Fibroblast of lung (primary cell): ENCODE measurements around the gene NFYC. TPM values are rescaled to one million over a fixed set of nuclear protein-coding genes. Genes with fewer than 3 reads are reported as not detected.

Experiments
- DNase-seq, 2 donors: peaks; one replicate each; pipeline versions ENCODE4 v3.0.0 to v3.0.0-alpha.2; 2010; ENCODE audit warnings: low read depth in 2 of 2
- H2AFZ ChIP-seq: 2 replicates; pipeline ENCODE4 v1.5.1; 2012; ENCODE audit warnings: low read length, control low read depth, inconsistent platforms
- H3K27ac ChIP-seq: 2 replicates; pipeline ENCODE4 v1.5.1; 2011; ENCODE audit warnings: low read length, control low read depth; ENCODE audit not compliant: insufficient read depth
- H3K27me3 ChIP-seq: 2 replicates; pipeline ENCODE4 v1.5.1; 2011; ENCODE audit warnings: mild to moderate bottlenecking, low read length; ENCODE audit not compliant: control insufficient read depth, insufficient read depth
- H3K36me3 ChIP-seq: 2 replicates; pipeline ENCODE4 v1.5.1; 2011; ENCODE audit warnings: low read length; ENCODE audit not compliant: control insufficient read depth, insufficient read depth
- H3K4me1 ChIP-seq: 2 replicates; pipeline ENCODE4 v1.5.1; 2011; ENCODE audit warnings: low read length; ENCODE audit not compliant: control insufficient read depth, insufficient read depth; ENCODE audit errors: extremely low read depth
- H3K4me2 ChIP-seq: 2 replicates; pipeline ENCODE4 v1.5.1; 2011; ENCODE audit warnings: low read length, control low read depth; ENCODE audit not compliant: insufficient read depth; ENCODE audit errors: extremely low read depth
- H3K4me3 ChIP-seq, 4 experiments: fragments of 200-600 bp in 1 of 4; sonication (generic) in 1 of 4; replicated peaks in 1 of 4; 2 replicates each; pipeline ENCODE4 v1.5.1; 2011 to 2016; ENCODE audit warnings: low read length in 4 of 4, low read depth in 3 of 4, mild to moderate bottlenecking in 3 of 4, control low read depth in 2 of 4, inconsistent platforms in 1 of 4, mixed read lengths in 1 of 4; ENCODE audit not compliant: insufficient read depth in 1 of 4; ENCODE audit errors: control extremely low read depth in 1 of 4
- H3K79me2 ChIP-seq: 2 replicates; pipeline ENCODE4 v1.5.1; 2012; ENCODE audit warnings: mild to moderate bottlenecking, low read length, inconsistent platforms; ENCODE audit not compliant: control insufficient read depth, insufficient read depth
- H3K9ac ChIP-seq: 2 replicates; pipeline ENCODE4 v1.5.1; 2011; ENCODE audit warnings: mild to moderate bottlenecking, low read length, control low read depth; ENCODE audit not compliant: insufficient read depth
- H3K9me3 ChIP-seq: 2 replicates; pipeline ENCODE4 v1.5.1; 2012; ENCODE audit warnings: low read depth, low read length; ENCODE audit not compliant: control insufficient read depth, insufficient read depth
- H4K20me1 ChIP-seq: 2 replicates; pipeline ENCODE4 v1.5.1; 2011; ENCODE audit warnings: low read length; ENCODE audit not compliant: control insufficient read depth, insufficient read depth; ENCODE audit errors: extremely low read depth
- EZH2 ChIP-seq: IDR thresholded peaks from 2 replicates; pipeline ENCODE4 v1.5.1; 2012; ENCODE audit warnings: low read length, control low read depth, mild to moderate bottlenecking; ENCODE audit errors: missing control alignments
- polyA plus RNA-seq, 2 donors: library from polyadenylated mRNA; depleted of rRNA in 1 of 2; stranded (reverse) in 1 of 2; unstranded in 1 of 2; fragments of >200 nt; gene quantifications; 2 replicates each; pipeline ENCODE4 v1.2.1, GENCODE V29; 2011 to 2012; ENCODE audit warnings: missing spikeins in 1 of 2
- total RNA-seq: library from RNA; depleted of rRNA; stranded (reverse); fragments of >200 nt; gene quantifications from 2 replicates; pipeline ENCODE4 v1.2.1, GENCODE V29; 2014
- TF ChIP-seq, protein P1 (sequence below), 2 donors: IDR thresholded peaks in 1 of 2; conservative IDR thresholded peaks in 1 of 2; 1 replicate in 1 of 2; 2 replicates in 1 of 2; pipeline ENCODE4 v1.5.1; 2011 to 2012; ENCODE audit warnings: low read length in 2 of 2, control low read depth in 1 of 2, inconsistent platforms in 1 of 2, low read depth in 1 of 2, mild to moderate bottlenecking in 1 of 2

NFYC gene
- total and polyA plus RNA-seq, 2 donors (not counting 1 experiment from before 2014, with no cell fraction given): 23.8 to 31.0 TPM

GRCh38 chr1:40793617-40794016, 102.1 kb downstream of the NFYC start:
- DNase-seq: no peak
- no peaks in the 10 kb centered on the region for H3K36me3 ChIP-seq
- no peak overlapping the region for H2AFZ ChIP-seq
- no peak overlapping the region for H3K4me2 ChIP-seq
- H3K27ac ChIP-seq: no peak overlapping the region
- TF ChIP-seq EZH2: no peak
- TF ChIP-seq, protein P1, sequence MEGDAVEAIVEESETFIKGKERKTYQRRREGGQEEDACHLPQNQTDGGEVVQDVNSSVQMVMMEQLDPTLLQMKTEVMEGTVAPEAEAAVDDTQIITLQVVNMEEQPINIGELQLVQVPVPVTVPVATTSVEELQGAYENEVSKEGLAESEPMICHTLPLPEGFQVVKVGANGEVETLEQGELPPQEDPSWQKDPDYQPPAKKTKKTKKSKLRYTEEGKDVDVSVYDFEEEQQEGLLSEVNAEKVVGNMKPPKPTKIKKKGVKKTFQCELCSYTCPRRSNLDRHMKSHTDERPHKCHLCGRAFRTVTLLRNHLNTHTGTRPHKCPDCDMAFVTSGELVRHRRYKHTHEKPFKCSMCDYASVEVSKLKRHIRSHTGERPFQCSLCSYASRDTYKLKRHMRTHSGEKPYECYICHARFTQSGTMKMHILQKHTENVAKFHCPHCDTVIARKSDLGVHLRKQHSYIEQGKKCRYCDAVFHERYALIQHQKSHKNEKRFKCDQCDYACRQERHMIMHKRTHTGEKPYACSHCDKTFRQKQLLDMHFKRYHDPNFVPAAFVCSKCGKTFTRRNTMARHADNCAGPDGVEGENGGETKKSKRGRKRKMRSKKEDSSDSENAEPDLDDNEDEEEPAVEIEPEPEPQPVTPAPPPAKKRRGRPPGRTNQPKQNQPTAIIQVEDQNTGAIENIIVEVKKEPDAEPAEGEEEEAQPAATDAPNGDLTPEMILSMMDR (conservative IDR thresholded peaks at IDR 0.05 in 1 of 2, IDR thresholded peaks at IDR 0.05 in 1 of 2; ENCODE audit: low read depth in 1 of 2, low read length in 2 of 2): no peak
- peaks cover 24% of the 10 kb centered on the region for H3K27me3 ChIP-seq
- H3K79me2 ChIP-seq: no peaks in the 10 kb centered on the region
- H3K9me3 ChIP-seq: no peaks in the 10 kb centered on the region
- no peak overlapping the region for H3K9ac ChIP-seq
- no peaks in the 10 kb centered on the region for H3K4me1 ChIP-seq
- no peaks in the 10 kb centered on the region for H4K20me1 ChIP-seq
- H3K4me3 ChIP-seq: no peak overlapping the region

- TF ChIP-seq EZH2: no peak
- H3K9ac ChIP-seq: no peak overlapping the region
- no peaks in the 10 kb centered on the region for H3K36me3 ChIP-seq
- H3K9me3 ChIP-seq: no peaks in the 10 kb centered on the region
- H4K20me1 ChIP-seq: no peaks in the 10 kb centered on the region
- H3K27me3 ChIP-seq: peaks cover 26% of the 10 kb centered on the region
- no peak overlapping the region for H3K27ac ChIP-seq
- no peaks in the 10 kb centered on the region for H3K4me1 ChIP-seq
- no peak overlapping the region for H2AFZ ChIP-seq
- H3K4me2 ChIP-seq: no peak overlapping the region
- H3K4me3 ChIP-seq: no peak overlapping the region
- no peaks in the 10 kb centered on the region for H3K79me2 ChIP-seq
- no peak for DNase-seq
These were observed 102.5 kb downstream of the NFYC start for GRCh38 chr1:40794048-40794447.

GRCh38 chr1:40794974-40795715, 103.6 kb downstream of the NFYC start:
- peaks cover 23% of the 10 kb centered on the region for H3K27me3 ChIP-seq

More at GRCh38 chr1:40794974-40795715, 103.6 kb downstream of the NFYC start:
- Histone ChIP-seq H3K9ac (no peak overlapping the region), H3K79me2 (no peaks in the 10 kb centered on the region), H4K20me1 (no peaks in the 10 kb centered on the region), H3K4me2 (no peak overlapping the region), H3K4me3 (no peak overlapping the region), H3K36me3 (no peaks in the 10 kb centered on the region), H3K9me3 (no peaks in the 10 kb centered on the region), H3K27ac (no peak overlapping the region), H2AFZ (no peak overlapping the region), H3K4me1 (no peaks in the 10 kb centered on the region)
- no peak for TF ChIP-seq EZH2
- TF ChIP-seq, protein P1 (conservative IDR thresholded peaks at IDR 0.05 in 1 of 2, IDR thresholded peaks at IDR 0.05 in 1 of 2; ENCODE audit: low read depth in 1 of 2, low read length in 2 of 2): no peak
- DNase-seq: no peak
